IMR-90 (cell line): ENCODE measurements around the gene HPN. TPM values are rescaled to one million over a fixed set of nuclear protein-coding genes. Genes with fewer than 3 reads are reported as not detected.

Source experiments
- ATAC-seq: fragments of 200-7000 bp; cut with Tn5 transposase; 2 replicates; pipeline ENCODE4 v1.9.1; 2020; ENCODE audit warnings: low read depth, mild to moderate bottlenecking, moderate library complexity
- BruUV-seq: library from RNA; stranded (reverse); fragments of 400-500 nt; replicated peaks from 2 replicates; lab custom pipeline; 2021; lab: Mats Ljungman, UMichigan
- CTCF ChIA-PET: fragments of 300-600 bp; formaldehyde crosslinking; extraction: SDS; loops from one replicate; lab custom pipeline; 2021; ENCODE audit warnings: antibody characterized with exemption; lab: Yijun Ruan, JAX
- POLR2A ChIA-PET: fragments of 300-600 bp; sonication (Branson Sonifier 250); formaldehyde crosslinking; loops from one replicate; lab custom pipeline; 2022; ENCODE audit warnings: antibody characterized with exemption; ENCODE audit not compliant: unreplicated experiment; lab: Charles Lee
- DNase-seq: peaks from one replicate; pipeline ENCODE4 v3.0.0; 2013
- H2AFZ ChIP-seq: replicated peaks from 2 replicates; pipeline ENCODE3; 2013; ENCODE audit warnings: low read length, mild to moderate bottlenecking; ENCODE audit not compliant: poor library complexity
- H2AK5ac ChIP-seq: 2 replicates; pipeline ENCODE4 v1.6.1; 2013; ENCODE audit warnings: low read depth, low read length, inconsistent platforms
- H2AK9ac ChIP-seq: replicated peaks from 2 replicates; pipeline ENCODE3; 2013; ENCODE audit warnings: mild to moderate bottlenecking, low read depth, low read length, moderate library complexity; ENCODE audit not compliant: poor library complexity
- H2BK120ac ChIP-seq: 2 replicates; pipeline ENCODE4 v1.6.1; 2013; ENCODE audit warnings: low read depth, low read length, inconsistent platforms
- H2BK15ac ChIP-seq: 3 replicates; pipeline ENCODE4 v1.6.1; 2013; ENCODE audit warnings: low read depth, low read length, inconsistent platforms
- H2BK20ac ChIP-seq: 2 replicates; pipeline ENCODE4 v1.6.1; 2013; ENCODE audit warnings: low read depth, mild to moderate bottlenecking, inconsistent platforms, low read length, moderate library complexity
- H2BK5ac ChIP-seq: 2 replicates; pipeline ENCODE4 v1.6.1; 2013; ENCODE audit warnings: mild to moderate bottlenecking, low read depth, low read length, inconsistent platforms; ENCODE audit not compliant: poor library complexity, severe bottlenecking
- H3K14ac ChIP-seq: replicated peaks from 2 replicates; pipeline ENCODE4 v1.6.1; 2013; ENCODE audit warnings: low read depth, low read length, inconsistent platforms
- H3K18ac ChIP-seq: 2 replicates; pipeline ENCODE4 v1.6.1; 2013; ENCODE audit warnings: low read depth, low read length, control low read depth
- H3K23ac ChIP-seq: 2 replicates; pipeline ENCODE4 v1.6.1; 2013; ENCODE audit warnings: low read depth, low read length, inconsistent platforms
- H3K27ac ChIP-seq: 2 replicates; pipeline ENCODE4 v1.5.1; 2013; ENCODE audit warnings: mild to moderate bottlenecking, control low read depth, low read length; ENCODE audit not compliant: insufficient read depth
- H3K27me3 ChIP-seq: 2 replicates; pipeline ENCODE4 v1.6.1; 2013; ENCODE audit warnings: low read length; ENCODE audit not compliant: control insufficient read depth, insufficient read depth
- H3K36me3 ChIP-seq: 2 replicates; pipeline ENCODE4 v1.6.1; 2013; ENCODE audit warnings: low read length, mixed read lengths; ENCODE audit not compliant: control insufficient read depth, insufficient read depth
- H3K4ac ChIP-seq: 2 replicates; pipeline ENCODE4 v1.6.1; 2013; ENCODE audit warnings: low read depth, low read length, inconsistent platforms
- H3K4me1 ChIP-seq: 2 replicates; pipeline ENCODE4 v1.6.1; 2013; ENCODE audit warnings: low read length, mixed read lengths; ENCODE audit not compliant: control insufficient read depth, insufficient read depth
- H3K4me2 ChIP-seq: 2 replicates; pipeline ENCODE4 v1.6.1; 2013; ENCODE audit warnings: low read depth, mild to moderate bottlenecking, control low read depth, low read length, moderate library complexity
- H3K4me3 ChIP-seq: 2 replicates; pipeline ENCODE4 v1.5.1; 2013; ENCODE audit warnings: low read depth, mild to moderate bottlenecking, control low read depth, low read length, moderate library complexity; ENCODE audit not compliant: insufficient read depth
- H3K56ac ChIP-seq: 2 replicates; pipeline ENCODE4 v1.6.1; 2013; ENCODE audit warnings: low read length, inconsistent platforms; ENCODE audit not compliant: insufficient read depth; ENCODE audit errors: extremely low read depth
- H3K79me1 ChIP-seq, 2 experiments: 2 replicates each; pipeline ENCODE4 v1.6.1; 2013; ENCODE audit warnings: low read length in 2 of 2, inconsistent platforms in 1 of 2, low read depth in 1 of 2
- H3K9ac ChIP-seq: 2 replicates; pipeline ENCODE4 v1.6.1; 2013; ENCODE audit warnings: low read depth, low read length, control low read depth
- H3K9me1 ChIP-seq: 2 replicates; pipeline ENCODE4 v1.6.1; 2013; ENCODE audit warnings: low read length, inconsistent platforms; ENCODE audit not compliant: insufficient read depth
- H3K9me3 ChIP-seq: 2 replicates; pipeline ENCODE4 v1.6.1; 2013; ENCODE audit warnings: low read length; ENCODE audit not compliant: control insufficient read depth, insufficient read depth
- H4K20me1 ChIP-seq: 2 replicates; pipeline ENCODE4 v1.6.1; 2013; ENCODE audit warnings: low read length, inconsistent platforms; ENCODE audit not compliant: insufficient read depth
- H4K5ac ChIP-seq: 2 replicates; pipeline ENCODE4 v1.6.1; 2013; ENCODE audit warnings: mild to moderate bottlenecking, low read depth, low read length, control low read depth
- H4K8ac ChIP-seq, 2 experiments: 2 replicates each; pipeline ENCODE4 v1.6.1; 2013; ENCODE audit warnings: low read depth in 2 of 2, low read length in 2 of 2, control low read depth in 1 of 2, inconsistent platforms in 1 of 2
- H4K91ac ChIP-seq: 2 replicates; pipeline ENCODE4 v1.6.1; 2013; ENCODE audit warnings: low read depth, low read length, inconsistent platforms; ENCODE audit not compliant: insufficient read depth
- CHD1 ChIP-seq: IDR thresholded peaks from 2 replicates; pipeline ENCODE4 v1.6.1; 2012; ENCODE audit warnings: low read depth, low read length, improper control_type of control experiment
- MAZ ChIP-seq: IDR thresholded peaks from 2 replicates; pipeline ENCODE4 v1.6.1; 2012; ENCODE audit warnings: low read depth, mild to moderate bottlenecking, low read length, improper control_type of control experiment, moderate library complexity, borderline replicate concordance
- NFE2L2 ChIP-seq: fragments of 150-350 bp; IDR thresholded peaks from 2 replicates; pipeline ENCODE4 v1.6.1; 2016; ENCODE audit warnings: low read depth, mild to moderate bottlenecking, low read length
- SMC3 ChIP-seq: fragments of 150-350 bp; IDR thresholded peaks from 2 replicates; pipeline ENCODE4 v1.6.1; 2016; ENCODE audit warnings: low read depth, mild to moderate bottlenecking, antibody characterized with exemption, low read length, moderate library complexity
- WGBS, 2 experiments: methylation state at CpG; one replicate each; pipeline versions ENCODE4 v1.1.5 to v1.1.7; 2013; ENCODE audit warnings: missing lambda C conversion rate in 2 of 2; ENCODE audit not compliant: insufficient read length in 1 of 2; ENCODE audit errors: extremely low coverage in 2 of 2; 5-methylcytosine and 5-hydroxymethylcytosine counted together
- dilution Hi-C: fragments of 300-500 bp; cut with HindIII; formaldehyde crosslinking; loops from one replicate; pipeline ENCODE4 v1.14.3; 2018; ENCODE audit warnings: low sequenced_read_pairs; ENCODE audit not compliant: unreplicated experiment
- in situ Hi-C: fragments of 300-500 bp; cut with MboI; formaldehyde crosslinking; loops from 3 replicates; pipeline ENCODE4 v1.14.3; 2019; ENCODE audit warnings: low sequenced_read_pairs, inconsistent platforms, mixed read lengths
- intact Hi-C: fragments of 100-400 bp; cut with micrococcal nuclease; formaldehyde crosslinking; loops from 2 replicates; pipeline ENCODE4 v1.10.0; 2022
- polyA plus RNA-seq, 3 experiments: library from polyadenylated mRNA; depleted of rRNA; stranded (reverse); fragments of >200 nt; gene quantifications; 2 replicates each; pipeline ENCODE4 v1.2.3, GENCODE V29; 2012; ENCODE audit warnings: low replicate concordance in 1 of 3
- total RNA-seq: library from RNA; depleted of rRNA; stranded (reverse); fragments of >200 nt; gene quantifications from 2 replicates; pipeline ENCODE4 v1.2.3, GENCODE V29; 2012
- TF ChIP-seq, protein P1 (sequence below): conservative IDR thresholded peaks from 2 replicates; pipeline ENCODE4 v1.5.1; 2012; ENCODE audit warnings: mild to moderate bottlenecking, low read depth, low read length, improper control_type of control experiment

The HPN gene
- total and polyA plus RNA-seq, 2 of the 4 experiments (the other 2 are of a cell fraction): not detected

DNA sequence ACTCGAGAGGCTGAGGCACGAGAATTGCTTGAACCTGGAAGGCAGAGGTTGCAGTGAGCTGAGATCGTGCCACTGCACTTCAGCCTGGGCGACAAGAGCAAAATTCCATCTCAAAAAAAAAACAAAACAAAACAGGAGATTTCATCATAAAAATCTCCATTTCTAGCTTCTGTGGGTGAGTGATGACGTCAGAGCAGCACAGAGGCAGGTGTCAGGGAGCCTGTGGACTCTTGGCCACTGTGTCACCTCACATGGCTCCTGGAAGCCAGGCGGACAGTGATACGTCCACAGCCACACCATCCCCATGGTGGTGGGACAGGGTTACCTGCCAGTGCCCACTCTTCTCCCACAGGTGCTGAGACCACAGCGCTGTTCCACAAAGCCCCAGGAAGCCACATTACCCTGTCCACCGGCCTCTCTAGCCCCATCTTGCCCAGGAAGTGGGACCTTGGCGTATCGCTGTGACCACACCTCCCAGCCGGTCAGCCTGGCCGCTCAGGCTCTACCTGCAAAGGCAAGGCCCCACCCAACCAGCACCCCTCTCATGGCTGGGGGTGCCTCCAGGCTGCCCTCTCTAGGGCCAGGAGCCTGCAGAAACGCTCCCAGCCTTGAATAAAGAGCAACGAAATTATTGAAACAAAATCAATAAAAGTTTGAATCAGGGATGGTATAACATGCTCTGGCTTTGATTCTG, 71.6 kb downstream of the HPN start:
- Histone ChIP-seq H4K91ac (no peak overlapping the region), H3K14ac (no peak overlapping the region), H3K4ac (no peak overlapping the region), H2BK5ac (no peak overlapping the region), H2BK15ac (no peak overlapping the region), H3K9me1 (no peaks in the 10 kb centered on the region), H3K27me3 (peaks cover 26% of the 10 kb centered on the region), H3K36me3 (no peaks in the 10 kb centered on the region), H3K56ac (no peak overlapping the region), H3K79me1 (no peaks in the 10 kb centered on the region), H3K4me2 (no peak overlapping the region), H3K27ac (no peak overlapping the region), H3K23ac (no peak overlapping the region), H4K8ac (no peak overlapping the region), H3K18ac (no peak overlapping the region), H2AK5ac (no peak overlapping the region), H2AK9ac (no peak overlapping the region), H3K9ac (no peak overlapping the region), H4K20me1 (no peaks in the 10 kb centered on the region), H4K5ac (no peak overlapping the region), H3K4me3 (no peak overlapping the region), H2AFZ (no peak overlapping the region), H2BK20ac (no peak overlapping the region), H3K4me1 (no peaks in the 10 kb centered on the region), H2BK120ac (no peak overlapping the region), H3K9me3 (no peaks in the 10 kb centered on the region)
- dilution Hi-C loops: no loop called here
- 88% methylated on average over 4 of the region's 15 CpGs; no CpG with 5 or more reads in 1 of the 2 experiments for WGBS, 2 experiments
- in situ Hi-C loops: no loop called here
- DNase-seq: no peak
- TF ChIP-seq, protein P1, sequence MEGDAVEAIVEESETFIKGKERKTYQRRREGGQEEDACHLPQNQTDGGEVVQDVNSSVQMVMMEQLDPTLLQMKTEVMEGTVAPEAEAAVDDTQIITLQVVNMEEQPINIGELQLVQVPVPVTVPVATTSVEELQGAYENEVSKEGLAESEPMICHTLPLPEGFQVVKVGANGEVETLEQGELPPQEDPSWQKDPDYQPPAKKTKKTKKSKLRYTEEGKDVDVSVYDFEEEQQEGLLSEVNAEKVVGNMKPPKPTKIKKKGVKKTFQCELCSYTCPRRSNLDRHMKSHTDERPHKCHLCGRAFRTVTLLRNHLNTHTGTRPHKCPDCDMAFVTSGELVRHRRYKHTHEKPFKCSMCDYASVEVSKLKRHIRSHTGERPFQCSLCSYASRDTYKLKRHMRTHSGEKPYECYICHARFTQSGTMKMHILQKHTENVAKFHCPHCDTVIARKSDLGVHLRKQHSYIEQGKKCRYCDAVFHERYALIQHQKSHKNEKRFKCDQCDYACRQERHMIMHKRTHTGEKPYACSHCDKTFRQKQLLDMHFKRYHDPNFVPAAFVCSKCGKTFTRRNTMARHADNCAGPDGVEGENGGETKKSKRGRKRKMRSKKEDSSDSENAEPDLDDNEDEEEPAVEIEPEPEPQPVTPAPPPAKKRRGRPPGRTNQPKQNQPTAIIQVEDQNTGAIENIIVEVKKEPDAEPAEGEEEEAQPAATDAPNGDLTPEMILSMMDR: no peak
- TF ChIP-seq NFE2L2 (no peak), CHD1 (no peak), SMC3 (no peak), MAZ (no peak)
- intact Hi-C loops: no loop called here
- BruUV-seq: no TSS peak
- ChIA-PET POLR2A (no interaction called here), CTCF (no interaction called here)
- ATAC-seq: no peak
